Measurements from ENCODE around the gene ZBTB16.

The ZBTB16 gene

DNA sequence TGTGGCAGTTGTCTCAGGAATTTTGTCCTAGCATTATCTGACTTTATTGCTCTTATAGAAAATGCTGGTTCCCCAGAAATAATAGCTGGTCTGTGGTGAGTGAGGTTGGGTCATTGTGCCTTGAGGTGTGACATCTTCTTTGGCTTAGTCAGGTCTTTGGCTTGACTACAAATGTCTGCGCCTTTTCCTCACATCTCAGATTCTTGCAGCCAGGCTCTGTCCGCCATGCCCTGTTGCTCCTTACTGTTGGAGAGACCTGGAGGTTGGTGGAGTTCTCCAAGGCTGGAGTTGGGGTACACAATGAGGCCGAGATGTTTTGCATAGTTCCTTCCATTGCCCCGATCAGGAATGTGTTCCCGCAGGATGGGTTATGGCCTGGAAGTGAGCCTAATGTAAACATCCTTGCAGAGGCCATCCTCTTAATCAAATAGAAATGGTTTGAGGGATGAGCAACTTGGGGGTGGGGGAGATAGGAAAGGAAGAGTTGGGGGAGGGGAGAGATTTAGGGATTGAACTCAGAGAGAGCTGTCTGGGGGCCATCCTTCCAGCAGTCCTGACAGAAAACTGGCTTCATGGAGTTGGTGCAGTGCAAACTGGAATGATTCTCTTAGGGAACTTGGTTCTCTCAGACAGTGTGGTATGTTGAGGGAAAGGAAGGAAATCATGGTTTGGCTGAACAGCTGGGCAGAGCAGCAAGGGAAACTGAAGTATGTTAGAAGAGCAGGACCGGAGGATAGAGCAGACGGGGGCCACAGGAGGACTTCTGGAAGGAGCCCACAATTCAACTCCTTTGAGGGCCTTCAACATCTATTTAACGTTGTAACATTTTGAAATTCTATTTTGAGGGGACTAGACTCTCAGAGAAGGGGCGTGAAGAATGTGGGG is 49.9 kb downstream of the ZBTB16 start:
- no peak for DNase-seq

DNA sequence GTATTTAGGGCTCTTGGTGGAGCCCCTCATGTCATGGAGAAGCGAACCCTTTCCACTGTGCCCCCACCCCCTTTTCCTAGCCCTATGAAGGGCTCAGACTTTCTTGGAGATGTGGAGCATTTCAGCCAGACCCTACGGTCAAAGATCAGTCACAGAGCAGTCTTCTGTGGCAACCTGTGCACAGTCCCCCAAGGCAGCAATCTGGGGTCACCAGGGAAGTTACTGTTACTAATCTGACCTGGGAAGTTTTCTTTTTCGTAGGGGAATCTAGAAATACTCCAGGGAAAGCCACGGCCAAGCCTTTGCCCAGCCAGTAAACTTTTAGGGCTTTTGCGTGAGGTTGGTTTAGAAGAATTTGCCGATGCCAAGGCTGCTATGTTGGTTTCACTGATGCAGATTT is 50.6 kb downstream of the ZBTB16 start:
- DNase-seq, result no peak

DNA sequence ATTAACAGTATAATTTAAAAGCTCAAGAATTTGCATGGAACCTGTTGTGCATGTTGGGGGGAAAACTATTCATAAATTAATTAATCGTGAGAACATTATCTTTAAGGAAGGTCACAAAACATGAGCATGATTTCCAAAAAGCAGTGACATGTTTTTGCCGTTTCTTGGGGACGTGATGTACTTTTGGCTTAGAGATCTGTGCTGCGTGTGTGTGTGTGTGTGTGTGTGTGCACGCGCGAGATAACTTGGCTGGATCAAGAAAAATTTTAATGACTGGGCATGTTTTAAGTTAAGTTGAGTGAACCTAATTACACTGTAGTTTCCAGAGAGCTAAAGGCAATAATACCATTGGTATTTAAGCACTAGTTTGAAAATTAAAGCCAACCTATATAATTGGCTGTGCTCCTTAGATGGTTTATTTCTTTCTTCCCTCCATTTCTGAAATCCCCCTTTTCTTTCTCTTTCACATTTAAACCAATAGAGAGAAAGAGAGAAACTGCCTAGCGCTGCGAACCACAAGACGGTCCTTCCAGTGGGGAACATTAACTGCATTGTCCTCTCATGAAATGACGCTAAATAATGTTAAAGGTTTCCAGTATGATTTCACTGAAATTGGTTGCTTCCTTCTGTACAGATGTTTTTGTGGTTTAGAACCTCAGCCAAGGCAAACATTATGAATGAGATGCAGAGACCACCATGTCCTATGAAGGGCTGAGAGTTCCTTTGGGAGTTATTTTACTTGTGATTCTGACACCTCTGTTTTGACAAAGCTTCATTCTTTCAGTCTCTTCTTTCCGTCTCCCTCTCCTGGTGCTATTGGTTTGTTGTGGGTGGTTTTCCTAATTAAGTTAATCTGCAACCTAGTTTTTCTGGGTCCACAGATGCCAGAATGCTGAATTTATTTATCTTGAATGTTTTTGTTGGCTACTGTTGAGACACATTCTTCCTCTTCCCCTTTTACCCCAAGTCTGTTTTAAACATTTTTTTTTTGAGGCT is 51.7 kb downstream of the ZBTB16 start:
- DNase-seq, result no peak

DNA sequence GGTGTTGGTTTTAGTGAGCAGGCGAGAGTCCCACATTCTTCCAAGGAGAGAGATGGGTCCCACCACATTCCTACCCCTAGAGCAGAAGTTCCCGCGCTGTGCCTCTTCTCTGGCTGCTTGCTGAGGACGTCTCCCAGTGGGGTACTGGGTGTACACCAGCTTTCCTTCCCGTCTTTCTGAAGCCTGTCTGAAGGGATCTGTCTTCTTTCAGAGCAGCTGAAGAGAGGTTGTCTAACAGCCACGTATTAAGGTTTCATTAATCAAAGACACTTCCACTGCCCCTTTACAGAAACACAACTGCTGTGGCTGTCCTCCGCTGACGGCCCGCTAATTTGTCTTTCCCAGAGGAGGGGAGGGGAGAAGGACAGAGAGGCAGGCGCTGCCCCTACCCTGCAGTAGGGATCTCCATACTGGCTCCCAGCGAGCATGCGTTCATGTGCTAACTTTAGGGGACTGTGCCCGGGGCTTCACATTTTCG is 56.0 kb downstream of the ZBTB16 start:
- no peak for DNase-seq

DNA sequence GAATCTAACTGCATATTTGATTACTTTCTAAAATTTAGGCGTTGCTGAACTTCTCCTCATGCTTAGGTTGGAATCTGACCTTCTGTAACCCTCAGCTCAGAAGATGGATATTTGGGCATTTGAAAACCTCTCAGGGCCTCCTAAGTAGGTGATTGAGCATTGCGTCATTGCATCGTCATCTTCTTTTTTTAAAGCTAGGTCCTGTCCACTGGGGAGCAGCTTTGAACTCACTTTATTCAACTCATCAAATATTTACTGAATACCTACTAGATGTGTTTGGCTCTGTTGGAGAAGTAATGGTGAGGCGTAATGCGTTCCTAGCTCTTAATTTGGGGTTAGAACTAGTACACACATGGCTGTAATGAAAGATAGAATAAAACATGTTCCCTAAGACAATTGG is 56.8 kb downstream of the ZBTB16 start:
- no peak for DNase-seq

DNA sequence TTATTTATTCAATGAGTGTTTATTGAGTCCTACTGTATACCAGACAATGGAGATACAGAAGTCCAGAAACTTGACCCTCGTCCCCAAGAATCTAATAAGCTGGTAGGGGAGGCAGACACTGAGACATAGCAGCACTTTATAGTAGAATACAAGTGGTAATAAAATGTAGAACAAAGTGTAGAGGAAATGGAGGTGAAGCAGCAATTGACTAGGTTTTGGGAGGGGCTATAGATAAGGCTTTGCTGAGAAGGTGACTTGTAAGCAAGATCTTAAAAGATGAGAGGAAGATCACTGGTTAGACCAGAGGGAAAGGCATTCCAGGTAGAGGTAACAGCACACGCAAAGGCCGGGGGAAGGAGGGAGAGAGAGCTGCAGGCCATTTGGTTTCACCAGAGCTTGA is 57.3 kb downstream of the ZBTB16 start:
- DNase-seq, result no peak

DNA sequence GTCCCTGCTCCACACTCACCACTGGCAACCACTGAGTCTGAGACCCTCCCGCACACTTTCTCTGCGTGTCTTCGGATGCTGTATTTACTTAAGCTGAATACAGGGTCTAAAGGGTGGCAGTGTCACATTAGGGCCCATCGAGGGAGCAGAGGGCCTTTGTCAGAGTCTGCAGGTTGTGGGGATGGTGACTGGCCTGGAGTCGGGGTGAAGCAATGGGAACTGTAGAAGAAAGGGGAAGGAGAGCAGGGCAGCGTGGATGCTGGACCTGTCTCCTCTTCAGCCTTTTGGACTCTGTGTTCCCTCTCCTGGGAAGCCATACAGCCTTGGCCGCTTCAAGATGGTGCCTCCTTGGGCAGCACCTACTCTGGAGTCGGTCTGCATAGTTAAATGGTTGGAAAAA is 61.1 kb downstream of the ZBTB16 start:
- DNase-seq, result no peak

DNA sequence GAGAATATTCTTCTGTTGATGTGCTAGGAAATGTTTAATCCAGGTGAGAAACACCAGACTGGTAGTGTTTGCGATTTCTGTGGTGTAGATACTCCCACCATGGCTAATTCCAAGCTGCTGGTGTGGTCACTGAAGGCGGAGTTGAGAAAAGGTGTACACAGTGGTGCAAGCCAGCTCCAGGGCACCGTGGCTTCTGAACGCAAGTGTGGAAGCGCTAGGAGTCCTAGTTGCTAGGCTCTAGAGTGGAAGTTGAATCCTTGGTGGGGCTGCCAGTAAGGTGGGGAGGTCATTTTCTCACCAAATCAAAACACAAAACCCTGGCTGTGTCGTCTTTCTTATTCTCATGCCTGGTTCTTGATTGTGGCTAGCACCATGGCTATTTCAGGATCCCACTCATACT is 61.6 kb downstream of the ZBTB16 start:
- DNase-seq, result no peak

DNA sequence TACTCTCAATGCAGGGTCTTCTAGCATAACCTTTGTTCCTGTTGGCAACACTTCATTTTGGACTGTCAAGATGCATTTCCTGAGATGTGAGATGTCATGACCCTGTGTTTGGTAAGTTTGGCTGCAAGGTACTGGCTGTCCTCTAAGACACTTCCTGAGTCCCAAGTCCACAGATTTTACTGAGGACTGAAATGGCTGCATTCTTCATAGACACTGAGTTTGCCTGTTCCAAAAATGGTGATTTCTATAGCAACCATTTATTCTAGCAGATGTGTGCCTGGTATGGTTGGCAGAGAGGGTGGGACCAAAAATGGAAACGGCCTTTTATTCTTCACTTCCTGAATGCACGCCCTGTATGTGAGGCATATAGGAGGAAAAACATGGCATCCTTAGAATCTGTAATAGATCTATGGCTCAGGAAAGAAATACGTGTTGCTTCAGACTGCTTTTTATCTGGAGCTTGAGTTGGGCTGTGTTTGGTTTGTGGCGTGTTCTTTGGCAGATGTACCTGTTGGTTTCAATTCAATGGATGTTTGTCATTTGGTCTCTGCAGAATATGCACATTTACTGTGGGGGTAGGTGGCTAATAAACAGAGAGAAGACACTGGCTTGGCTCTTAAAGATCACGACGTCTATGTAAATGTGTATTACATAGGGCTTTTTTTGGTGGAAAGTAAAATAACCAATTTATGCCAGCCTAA is 62.4 kb downstream of the ZBTB16 start:
- DNase-seq, result no peak

DNA sequence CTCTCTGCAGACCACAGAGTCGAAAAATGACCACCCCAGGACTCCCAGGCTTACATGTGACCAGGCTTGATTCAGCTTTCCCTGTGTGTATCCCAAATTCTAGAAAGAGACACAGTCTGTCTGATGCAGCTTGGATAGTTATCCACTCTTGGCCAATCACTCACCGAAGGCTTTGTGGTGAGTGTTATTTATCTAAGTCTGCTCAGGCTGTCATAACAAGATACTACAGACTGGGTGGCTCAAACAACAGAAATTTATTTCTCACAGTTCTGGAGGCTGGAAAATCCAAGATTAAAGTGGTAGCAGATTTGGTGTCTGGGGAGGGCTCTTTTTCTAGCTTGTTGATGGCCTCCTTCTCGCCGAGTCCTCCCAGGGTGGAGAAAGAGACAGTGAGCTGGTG is 63.2 kb downstream of the ZBTB16 start:
- no peak for DNase-seq

DNA sequence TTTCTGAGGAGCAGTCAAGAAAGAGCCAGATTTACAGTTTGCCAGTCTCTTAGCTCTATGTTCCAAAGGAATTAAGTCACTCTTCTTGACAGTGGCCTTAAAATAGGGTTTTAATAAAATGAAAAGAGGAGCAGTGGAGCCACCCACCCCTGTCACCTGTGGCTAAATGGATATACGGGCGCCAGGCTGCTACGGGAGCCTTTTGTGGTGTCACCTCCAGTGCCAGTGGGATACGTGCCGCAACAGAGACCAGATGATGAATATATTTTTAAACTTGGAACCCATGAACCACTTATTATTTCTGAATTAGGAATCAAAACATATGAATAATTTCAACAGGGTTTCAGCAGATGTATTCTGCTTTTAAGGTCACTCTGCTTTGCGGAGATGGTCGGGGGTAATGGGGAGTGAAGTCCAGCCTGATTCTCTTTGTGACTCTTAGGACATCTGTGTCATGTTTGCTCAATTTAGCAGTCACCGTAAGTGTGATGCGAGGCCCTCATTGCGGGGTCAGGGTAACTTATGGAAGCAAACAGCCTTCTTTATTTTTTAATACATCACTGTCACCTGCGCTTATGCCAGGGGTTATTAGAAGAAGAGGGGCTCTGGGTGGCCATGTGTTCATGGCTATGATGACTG is 64.3 kb downstream of the ZBTB16 start:
- no peak for DNase-seq

DNA sequence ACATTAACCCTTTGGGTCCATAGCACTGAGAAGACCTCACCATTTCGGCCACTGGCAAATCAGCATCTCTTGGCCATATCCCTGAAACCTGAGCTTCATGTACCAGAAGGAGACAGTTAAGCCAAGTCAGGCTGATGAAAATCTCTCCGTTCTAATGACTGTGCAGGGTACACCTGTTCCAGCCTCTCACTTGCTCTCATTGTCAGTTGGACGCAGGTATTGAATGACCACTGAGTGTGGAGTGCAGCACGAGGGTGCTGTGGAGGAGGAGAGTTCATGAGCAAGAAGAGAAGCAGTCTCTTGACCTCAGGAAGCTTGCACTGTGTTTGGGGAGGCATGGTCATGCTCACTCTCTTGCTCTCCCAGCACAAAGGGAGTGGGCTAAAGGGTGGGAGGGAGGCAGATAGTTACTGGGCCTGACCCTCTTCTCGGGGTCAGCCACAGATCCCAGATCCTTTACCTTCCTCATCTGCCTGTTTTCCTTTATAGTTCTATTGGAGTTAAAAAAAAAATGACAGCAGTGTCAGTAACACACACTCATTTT is 65.2 kb downstream of the ZBTB16 start:
- no peak for DNase-seq

DNA sequence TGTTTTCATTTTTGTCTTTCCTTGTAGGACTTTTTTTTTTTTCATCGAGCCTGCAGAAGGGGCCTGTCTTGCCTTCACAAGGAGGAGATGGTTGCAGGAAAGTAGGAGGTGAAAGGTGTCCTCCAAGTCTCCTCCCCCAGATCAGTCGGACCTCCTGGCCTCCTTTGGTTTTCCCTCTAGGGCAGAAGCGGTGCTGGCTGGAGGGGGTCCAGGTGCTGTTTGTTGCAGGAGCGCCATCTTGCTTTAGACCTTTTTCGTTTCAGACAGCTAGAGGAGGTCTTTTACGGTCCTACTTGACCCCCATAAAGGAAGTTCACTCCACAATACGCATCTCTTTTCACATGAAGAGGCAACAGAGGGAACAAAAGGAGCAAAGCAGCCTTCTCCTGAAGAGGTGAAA is 66.0 kb downstream of the ZBTB16 start:
- no peak for DNase-seq

DNA sequence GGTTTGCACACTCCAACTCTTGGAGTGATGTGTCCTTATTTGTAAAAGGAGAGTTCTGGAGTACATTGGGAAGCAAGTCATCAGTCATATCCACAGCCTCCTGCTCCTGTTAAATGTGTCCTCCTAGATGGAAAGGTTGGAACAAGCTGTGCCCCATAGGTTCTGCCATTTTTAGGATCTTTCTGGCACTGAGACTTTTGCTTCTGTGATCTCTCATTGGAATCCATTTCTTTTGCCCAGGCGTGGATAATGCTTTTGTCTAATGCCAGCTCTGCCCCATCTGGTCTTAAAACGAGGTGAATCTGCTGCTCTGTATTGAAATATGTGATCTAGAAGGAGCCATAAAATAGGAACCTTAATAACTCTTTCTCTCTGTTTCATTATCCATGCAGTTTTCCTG is 66.4 kb downstream of the ZBTB16 start:
- no peak for DNase-seq

DNA sequence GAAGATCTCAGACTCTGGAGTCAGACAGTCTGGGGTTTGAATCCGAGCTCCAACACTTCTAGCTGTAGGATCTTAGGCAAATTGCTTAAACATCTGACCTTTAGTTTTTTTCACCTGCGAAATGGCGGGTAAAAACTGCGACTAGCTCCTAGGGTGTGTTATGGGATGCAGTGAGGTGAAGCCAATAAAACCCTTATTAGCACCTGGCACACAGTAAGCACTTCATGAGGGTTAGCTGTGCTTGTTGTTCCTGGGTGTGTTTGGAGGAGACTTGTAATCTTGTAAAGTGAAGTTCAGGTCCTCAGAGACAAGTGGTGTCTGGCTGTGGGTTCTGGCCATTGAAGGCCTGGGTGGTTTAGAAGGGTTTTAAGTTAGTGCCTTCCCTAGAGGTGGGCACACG is 68.9 kb downstream of the ZBTB16 start:
- DNase-seq, result no peak

DNA sequence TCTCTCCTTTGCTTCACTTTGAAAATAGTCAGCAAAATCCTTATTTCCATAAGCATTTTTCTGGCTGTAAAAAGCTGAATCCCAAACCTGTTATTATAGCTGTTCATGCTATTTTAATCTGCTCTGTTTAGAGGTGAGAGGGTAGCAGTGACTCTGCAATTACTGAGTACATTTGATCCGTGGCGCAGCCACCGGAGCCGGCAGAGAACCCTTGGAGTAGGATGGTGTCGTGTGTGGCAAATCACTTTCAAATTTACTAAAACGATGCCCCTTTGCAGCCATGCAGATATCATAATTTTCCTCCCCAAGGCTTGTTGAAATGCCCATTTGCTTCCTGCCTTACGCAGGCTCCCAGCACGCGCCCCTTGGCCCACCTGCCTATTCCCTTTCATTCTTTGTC is 69.6 kb downstream of the ZBTB16 start:
- DNase-seq, result no peak

DNA sequence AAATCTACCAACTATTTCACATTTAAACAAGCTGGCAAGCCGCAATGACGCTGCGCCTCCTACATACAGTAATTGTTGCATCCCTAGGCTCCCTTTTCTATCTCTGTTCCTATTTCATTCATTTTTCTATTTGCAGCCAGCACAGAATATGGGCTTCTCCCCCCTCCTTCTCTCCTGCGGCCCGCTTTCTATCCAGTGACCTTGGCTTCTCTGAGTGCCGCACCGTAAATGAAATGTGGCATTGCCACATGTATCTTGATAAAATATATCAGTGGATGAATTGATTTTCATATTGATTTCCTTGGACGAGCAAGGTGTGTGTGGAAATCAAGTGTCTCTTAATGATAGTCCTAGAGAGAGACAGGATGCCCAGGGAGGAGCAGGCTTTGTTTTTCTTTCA is 70.2 kb downstream of the ZBTB16 start:
- no peak for DNase-seq

DNA sequence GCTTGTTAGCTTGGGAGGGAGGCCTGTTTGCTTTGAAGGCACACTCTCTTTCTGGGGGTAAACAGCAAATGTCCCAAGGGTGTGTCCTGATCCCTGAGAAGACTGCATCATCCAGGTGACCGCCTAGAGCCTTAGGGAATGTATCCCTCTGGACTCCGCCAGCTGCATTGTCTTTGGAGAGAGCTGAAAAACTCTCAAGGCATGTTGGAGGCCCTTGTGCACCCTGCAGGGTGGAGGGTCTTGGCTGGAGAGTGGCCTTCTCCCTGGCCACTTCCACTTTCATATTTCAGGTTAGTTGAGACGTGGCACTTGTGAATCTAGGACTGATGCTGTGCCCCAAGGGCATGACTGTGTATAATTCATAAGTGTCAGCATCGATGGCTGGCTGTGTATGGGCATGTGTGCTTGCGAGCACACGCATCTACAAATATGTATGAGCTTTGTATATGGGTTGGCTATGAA is 70.6 kb downstream of the ZBTB16 start:
- no peak for DNase-seq

DNA sequence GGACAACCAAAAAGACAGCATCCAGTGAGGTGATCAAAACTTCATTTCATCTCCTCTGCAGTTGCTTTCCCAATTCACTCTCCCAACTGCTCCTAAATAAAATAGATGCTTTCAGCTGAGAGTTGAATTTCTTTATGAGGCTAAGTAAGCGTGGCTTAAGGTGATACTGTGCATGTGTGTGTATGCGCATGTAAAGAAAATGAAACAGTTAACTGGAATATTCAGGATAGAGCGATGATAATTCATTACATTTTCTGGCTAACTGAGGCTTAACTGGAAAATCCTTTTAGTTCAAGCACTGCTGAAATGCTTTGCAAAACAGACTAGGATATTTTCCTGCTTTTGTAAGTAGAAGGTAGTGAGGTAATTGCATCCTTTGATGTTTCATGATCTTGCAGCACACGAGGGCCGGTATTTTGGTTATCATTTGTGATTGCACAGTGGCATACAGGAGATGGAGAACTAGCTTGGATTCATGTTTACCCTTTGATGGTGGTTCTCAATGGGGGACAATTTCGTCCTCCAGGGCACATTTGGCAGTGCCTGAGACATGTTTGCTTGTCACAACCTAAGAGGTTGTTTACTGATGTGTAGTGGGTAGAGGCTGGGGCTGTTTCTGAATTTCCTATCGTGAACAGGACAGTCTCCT is 71.2 kb downstream of the ZBTB16 start:
- DNase-seq, result no peak

DNA sequence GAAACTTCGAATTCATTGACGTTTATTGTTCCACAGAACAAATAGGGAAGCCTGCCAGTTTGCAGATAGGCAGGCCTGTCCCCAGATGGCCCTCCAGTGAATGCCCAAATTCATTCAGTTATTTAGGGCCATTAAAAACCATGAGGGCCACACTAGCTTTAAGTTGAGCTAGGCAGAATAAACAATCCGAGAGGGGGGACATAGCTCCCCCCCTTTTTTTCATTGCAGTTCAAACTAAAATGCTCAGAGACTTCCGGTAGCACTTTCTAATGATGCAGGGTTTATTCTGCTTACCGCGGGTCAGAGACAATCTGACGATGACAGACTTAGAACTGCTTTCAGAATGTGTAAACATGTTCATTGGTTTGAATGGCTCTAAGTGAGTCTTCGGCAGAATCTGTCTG is 72.0 kb downstream of the ZBTB16 start:
- no peak for DNase-seq

DNA sequence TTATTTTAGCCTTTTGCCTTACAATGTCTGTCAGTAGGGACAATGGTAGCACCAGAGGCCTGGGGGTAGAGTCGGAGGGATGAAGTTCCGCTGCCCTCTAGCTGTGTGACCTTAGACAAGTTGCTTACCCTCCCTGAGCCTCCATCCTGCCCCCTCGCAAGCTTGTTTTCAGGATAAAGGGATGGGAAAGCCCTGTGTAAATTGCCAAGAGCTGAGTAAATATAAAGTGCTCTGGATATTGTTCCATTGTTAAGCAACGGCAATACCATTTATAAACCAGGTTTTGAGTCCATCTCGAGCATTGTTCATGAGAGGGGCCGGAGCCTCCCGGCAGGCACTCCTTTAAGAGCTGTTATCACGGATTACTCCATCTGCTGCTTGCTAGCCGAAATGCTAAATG is 72.9 kb downstream of the ZBTB16 start:
- DNase-seq, result no peak

Measured in effector CD8-positive, alpha-beta T cell (primary cell).